HL-60 (cell line): Measurements from ENCODE around the gene XYLT1.

ENCODE experiments used
- DNase-seq, 2 experiments: peaks; one replicate each; pipeline ENCODE4 v3.0.0-alpha.2; 2010 to 2020; ENCODE audit warnings: low read depth in 1 of 2, low spot score in 1 of 2
- H3K27ac ChIP-seq: fragments of 250-450 bp; sonication (Bioruptor Pico); replicated peaks from 2 replicates; pipeline ENCODE4 v1.5.1; 2020; ENCODE audit warnings: mild to moderate bottlenecking, moderate library complexity
- H3K27me3 ChIP-seq: fragments of 250-450 bp; sonication (Bioruptor Pico); 2 replicates; pipeline ENCODE4 v1.5.1; 2021; ENCODE audit warnings: mild to moderate bottlenecking, moderate library complexity; ENCODE audit not compliant: insufficient read depth, poor library complexity, severe bottlenecking
- H3K4me3 ChIP-seq: replicated peaks from 2 replicates; pipeline ENCODE4 v1.5.1; 2011; ENCODE audit warnings: mild to moderate bottlenecking, control low read depth, low read length; ENCODE audit not compliant: insufficient read depth
- CTCF ChIP-seq: IDR thresholded peaks from one replicate; pipeline ENCODE4 v1.5.1; 2011; ENCODE audit warnings: low read length, control low read depth, inconsistent platforms; ENCODE audit not compliant: insufficient read depth
- GABPA ChIP-seq: IDR thresholded peaks from 2 replicates; pipeline ENCODE4 v1.6.1; 2012; ENCODE audit warnings: low read depth
- POLR2AphosphoS5 ChIP-seq: IDR thresholded peaks from 2 replicates; pipeline ENCODE4 v1.6.1; 2012; ENCODE audit warnings: low read depth
- REST ChIP-seq: IDR thresholded peaks from 2 replicates; pipeline ENCODE4 v1.6.1; 2012; ENCODE audit warnings: low read depth; ENCODE audit not compliant: insufficient replicate concordance
- SPI1 ChIP-seq: IDR thresholded peaks from 2 replicates; pipeline ENCODE4 v1.6.1; 2012; ENCODE audit warnings: low read depth, mild to moderate bottlenecking, borderline replicate concordance

Gene XYLT1

GRCh38 chr16:17228048-17228707, 242.6 kb downstream of the XYLT1 start:
- no peak for DNase-seq
- no peak overlapping the region for H3K4me3 ChIP-seq
- no peak overlapping the region for H3K27ac ChIP-seq
- no peak for TF ChIP-seq REST
- no peak for TF ChIP-seq POLR2AphosphoS5
- no peak for TF ChIP-seq GABPA
- TF ChIP-seq SPI1: no peak
- TF ChIP-seq CTCF: no peak
- H3K27me3 ChIP-seq: no peaks in the 10 kb centered on the region

- DNase-seq: no peak
- no peak overlapping the region for H3K27ac ChIP-seq
- TF ChIP-seq GABPA: no peak
- no peak for TF ChIP-seq SPI1
- TF ChIP-seq REST: no peak
- no peak for TF ChIP-seq POLR2AphosphoS5
- TF ChIP-seq CTCF: no peak
- no peaks in the 10 kb centered on the region for H3K27me3 ChIP-seq
- H3K4me3 ChIP-seq: no peak overlapping the region
These were observed 243.5 kb downstream of the XYLT1 start for GRCh38 chr16:17227278-17227677.

GRCh38 chr16:17225541-17225940, 245.2 kb downstream of the XYLT1 start:
- H3K4me3 ChIP-seq: no peak overlapping the region
- TF ChIP-seq CTCF: no peak
- TF ChIP-seq GABPA: no peak
- no peak for TF ChIP-seq SPI1
- TF ChIP-seq POLR2AphosphoS5: no peak
- TF ChIP-seq REST: no peak
- no peaks in the 10 kb centered on the region for H3K27me3 ChIP-seq
- H3K27ac ChIP-seq: no peak overlapping the region
- no peak for DNase-seq
